Spleen (tissue), 7 donors: Measurements from ENCODE around the gene TRMT2B.

ENCODE experiments used
- POLR2A ChIP-seq, 3 donors: fragments of 450-650 bp; IDR thresholded peaks; one replicate each; pipeline ENCODE4 v1.5.1; 2017; ENCODE audit warnings: antibody characterized with exemption in 3 of 3, mild to moderate bottlenecking in 1 of 3
- POLR2AphosphoS5 ChIP-seq, 3 donors: sonication (generic); formaldehyde crosslinking; IDR thresholded peaks; one replicate each; pipeline ENCODE4 v1.5.1; 2017; ENCODE audit warnings: antibody characterized with exemption in 3 of 3
- TF ChIP-seq, protein P1 (sequence below), 11 experiments: fragments of 200-600 bp in 7 of 11; fragments of 450-650 bp in 4 of 11; sonication (generic) in 4 of 11; IDR thresholded peaks in 8 of 11; conservative IDR thresholded peaks in 3 of 11; 1 replicate in 7 of 11; 2 replicates in 4 of 11; pipeline versions ENCODE4 v1.4.0 to v1.8.0; 2016 to 2021; ENCODE audit warnings: antibody characterized with exemption in 11 of 11, inconsistent platforms in 4 of 11, mild to moderate bottlenecking in 1 of 11
- donor health status: DM: no; HTN: no; CAD: no; lungs with moderate emphysema.
- donor health status: DM: no; HTN: no; CAD: no.
- donor health status: DM: no; HTN: no; CAD: no.

DNA sequence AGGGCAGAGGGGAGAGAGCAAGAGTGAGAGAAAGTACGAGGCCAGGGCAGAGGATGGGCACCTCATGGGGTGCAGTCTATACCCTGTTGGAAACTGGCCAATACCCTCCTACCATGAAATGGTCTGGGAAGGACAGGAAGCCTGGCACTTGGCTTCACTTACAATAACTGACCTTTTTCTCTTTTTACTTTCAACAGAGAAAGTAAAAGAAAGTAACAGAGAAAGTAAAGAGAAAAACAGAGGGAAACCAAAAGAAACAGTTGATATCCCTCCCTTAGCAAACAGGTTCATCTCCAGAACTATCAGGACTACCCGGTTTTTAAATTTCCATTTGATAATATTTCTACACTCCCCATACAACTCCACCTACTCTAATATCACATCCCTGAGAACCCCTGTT, 61.8 kb downstream of the TRMT2B start:
- TF ChIP-seq, protein P1, sequence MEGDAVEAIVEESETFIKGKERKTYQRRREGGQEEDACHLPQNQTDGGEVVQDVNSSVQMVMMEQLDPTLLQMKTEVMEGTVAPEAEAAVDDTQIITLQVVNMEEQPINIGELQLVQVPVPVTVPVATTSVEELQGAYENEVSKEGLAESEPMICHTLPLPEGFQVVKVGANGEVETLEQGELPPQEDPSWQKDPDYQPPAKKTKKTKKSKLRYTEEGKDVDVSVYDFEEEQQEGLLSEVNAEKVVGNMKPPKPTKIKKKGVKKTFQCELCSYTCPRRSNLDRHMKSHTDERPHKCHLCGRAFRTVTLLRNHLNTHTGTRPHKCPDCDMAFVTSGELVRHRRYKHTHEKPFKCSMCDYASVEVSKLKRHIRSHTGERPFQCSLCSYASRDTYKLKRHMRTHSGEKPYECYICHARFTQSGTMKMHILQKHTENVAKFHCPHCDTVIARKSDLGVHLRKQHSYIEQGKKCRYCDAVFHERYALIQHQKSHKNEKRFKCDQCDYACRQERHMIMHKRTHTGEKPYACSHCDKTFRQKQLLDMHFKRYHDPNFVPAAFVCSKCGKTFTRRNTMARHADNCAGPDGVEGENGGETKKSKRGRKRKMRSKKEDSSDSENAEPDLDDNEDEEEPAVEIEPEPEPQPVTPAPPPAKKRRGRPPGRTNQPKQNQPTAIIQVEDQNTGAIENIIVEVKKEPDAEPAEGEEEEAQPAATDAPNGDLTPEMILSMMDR (IDR thresholded peaks at IDR 0.05 in 8 of 11, conservative IDR thresholded peaks at IDR 0.05 in 3 of 11), result no peak
- TF ChIP-seq POLR2A (IDR thresholded peaks at IDR 0.05) (no peak), POLR2AphosphoS5 (IDR thresholded peaks at IDR 0.05) (no peak)
